WTC11 (cell line): ENCODE results near the gene FGF22.

Source experiments
- TEAD4 ChIP-seq: sonication (generic); formaldehyde crosslinking; IDR thresholded peaks from 2 replicates; pipeline ENCODE4 v1.8.0; 2022; ENCODE audit warnings: mild to moderate bottlenecking, missing genetic modification reagents
- ZNF219 ChIP-seq: sonication (generic); formaldehyde crosslinking; IDR thresholded peaks from 2 replicates; pipeline ENCODE4 v1.8.0; 2023; ENCODE audit warnings: missing genetic modification reagents, mild to moderate bottlenecking, borderline replicate concordance
- TF ChIP-seq, protein P1 (sequence below): sonication (generic); formaldehyde crosslinking; IDR thresholded peaks from 2 replicates; pipeline ENCODE4 v1.8.1; 2022; ENCODE audit warnings: low read depth, missing genetic modification reagents, borderline replicate concordance
- TF ChIP-seq, protein P2 (sequence below): fragments of 200-600 bp; IDR thresholded peaks from 2 replicates; pipeline ENCODE4 v1.8.0; 2022; ENCODE audit warnings: antibody characterized with exemption

DNA sequence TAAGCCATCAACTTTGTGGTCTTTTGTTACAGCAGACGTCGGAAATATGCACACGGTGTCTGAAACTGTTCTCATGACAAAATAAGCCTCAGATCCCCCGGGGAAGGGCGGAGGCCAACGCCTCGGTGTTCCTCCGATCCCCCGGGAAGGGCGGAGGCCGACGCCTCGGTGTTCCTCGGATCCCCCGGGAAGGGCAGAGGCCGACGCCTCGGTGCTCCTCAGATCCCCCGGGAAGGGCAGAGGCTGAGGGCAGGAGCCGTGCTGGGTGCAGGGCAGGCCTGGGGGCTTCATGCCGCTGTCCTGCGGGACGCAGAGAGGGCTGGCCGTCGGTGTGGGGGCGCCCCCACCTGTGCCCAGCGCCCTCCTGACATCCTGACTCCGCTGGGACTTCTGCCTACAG is 4.7 kb downstream of the FGF22 start:
- TF ChIP-seq, protein P1, sequence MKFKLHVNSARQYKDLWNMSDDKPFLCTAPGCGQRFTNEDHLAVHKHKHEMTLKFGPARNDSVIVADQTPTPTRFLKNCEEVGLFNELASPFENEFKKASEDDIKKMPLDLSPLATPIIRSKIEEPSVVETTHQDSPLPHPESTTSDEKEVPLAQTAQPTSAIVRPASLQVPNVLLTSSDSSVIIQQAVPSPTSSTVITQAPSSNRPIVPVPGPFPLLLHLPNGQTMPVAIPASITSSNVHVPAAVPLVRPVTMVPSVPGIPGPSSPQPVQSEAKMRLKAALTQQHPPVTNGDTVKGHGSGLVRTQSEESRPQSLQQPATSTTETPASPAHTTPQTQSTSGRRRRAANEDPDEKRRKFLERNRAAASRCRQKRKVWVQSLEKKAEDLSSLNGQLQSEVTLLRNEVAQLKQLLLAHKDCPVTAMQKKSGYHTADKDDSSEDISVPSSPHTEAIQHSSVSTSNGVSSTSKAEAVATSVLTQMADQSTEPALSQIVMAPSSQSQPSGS, result no peak
- TF ChIP-seq ZNF219 (no peak), TEAD4 (CRISPR knock-in tag) (no peak)
- TF ChIP-seq, protein P2, sequence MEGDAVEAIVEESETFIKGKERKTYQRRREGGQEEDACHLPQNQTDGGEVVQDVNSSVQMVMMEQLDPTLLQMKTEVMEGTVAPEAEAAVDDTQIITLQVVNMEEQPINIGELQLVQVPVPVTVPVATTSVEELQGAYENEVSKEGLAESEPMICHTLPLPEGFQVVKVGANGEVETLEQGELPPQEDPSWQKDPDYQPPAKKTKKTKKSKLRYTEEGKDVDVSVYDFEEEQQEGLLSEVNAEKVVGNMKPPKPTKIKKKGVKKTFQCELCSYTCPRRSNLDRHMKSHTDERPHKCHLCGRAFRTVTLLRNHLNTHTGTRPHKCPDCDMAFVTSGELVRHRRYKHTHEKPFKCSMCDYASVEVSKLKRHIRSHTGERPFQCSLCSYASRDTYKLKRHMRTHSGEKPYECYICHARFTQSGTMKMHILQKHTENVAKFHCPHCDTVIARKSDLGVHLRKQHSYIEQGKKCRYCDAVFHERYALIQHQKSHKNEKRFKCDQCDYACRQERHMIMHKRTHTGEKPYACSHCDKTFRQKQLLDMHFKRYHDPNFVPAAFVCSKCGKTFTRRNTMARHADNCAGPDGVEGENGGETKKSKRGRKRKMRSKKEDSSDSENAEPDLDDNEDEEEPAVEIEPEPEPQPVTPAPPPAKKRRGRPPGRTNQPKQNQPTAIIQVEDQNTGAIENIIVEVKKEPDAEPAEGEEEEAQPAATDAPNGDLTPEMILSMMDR, result no peak
